Thoracic aorta (tissue), 2 donors: ENCODE measurements around the gene FAM53A. TPM values are rescaled to one million over a fixed set of nuclear protein-coding genes. Genes with fewer than 3 reads are reported as not detected.

Experiments
- ATAC-seq: fragments of 150-250 bp; one replicate; pipeline ENCODE4 v1.8.0; 2017; ENCODE audit warnings: low read depth; ENCODE audit not compliant: insufficient number of reproducible peaks, low FRiP score
- DNase-seq: peaks from one replicate; pipeline ENCODE4 v3.0.0-alpha.2; 2020; ENCODE audit warnings: low spot score
- H3K27ac ChIP-seq, 2 donors: fragments of 200-600 bp; sonication (generic); 1 replicate in 1 of 2; 2 replicates in 1 of 2; pipeline ENCODE4 v1.5.1; 2016; ENCODE audit warnings: mild to moderate bottlenecking in 2 of 2, moderate library complexity in 2 of 2
- H3K27me3 ChIP-seq: fragments of 200-600 bp; sonication (generic); replicated peaks from 2 replicates; pipeline ENCODE4 v1.6.0; 2016; ENCODE audit warnings: mild to moderate bottlenecking; ENCODE audit not compliant: insufficient read depth
- H3K36me3 ChIP-seq: fragments of 200-600 bp; sonication (generic); one replicate; pipeline ENCODE4 v1.5.1; 2016
- H3K4me1 ChIP-seq, 2 donors: fragments of 200-600 bp; sonication (generic); 1 replicate in 1 of 2; 2 replicates in 1 of 2; pipeline versions ENCODE4 v1.5.1 to v1.6.0; 2016; ENCODE audit warnings: low read depth in 2 of 2, mild to moderate bottlenecking in 1 of 2; ENCODE audit not compliant: control insufficient read depth in 1 of 2
- H3K4me3 ChIP-seq: fragments of 200-600 bp; sonication (generic); 2 replicates; pipeline ENCODE4 v1.5.1; 2016; ENCODE audit warnings: mild to moderate bottlenecking
- H3K9me3 ChIP-seq: fragments of 200-600 bp; sonication (generic); 2 replicates; pipeline ENCODE4 v1.5.1; 2016
- CTCF ChIP-seq: fragments of 200-600 bp; sonication (generic); IDR thresholded peaks from one replicate; pipeline ENCODE4 v1.5.1; 2019; ENCODE audit warnings: antibody characterized with exemption
- total RNA-seq, 2 donors: library from RNA; depleted of rRNA; stranded (reverse); fragments of >200 nt; gene quantifications; one replicate each; pipeline versions ENCODE4 v1.1.0 to v1.2.3, GENCODE V29; 2016

The FAM53A gene
- total RNA-seq, 2 donors from 2014 or later: 5.1 to 10.9 TPM

- H3K27me3 ChIP-seq: no peaks in the 10 kb centered on the region
- TF ChIP-seq CTCF: no peak
- peak overlapping the region; percentile 39 for H3K4me3 ChIP-seq
- H3K4me1 ChIP-seq: peaks cover 14 to 29% of the 10 kb centered on the region in 2 donors
- no peaks in the 10 kb centered on the region for H3K9me3 ChIP-seq
- H3K36me3 ChIP-seq: peaks cover under 1% of the 10 kb centered on the region
- peak overlapping the region in 1 of 2 donors; percentile 35 for H3K27ac ChIP-seq
- DNase-seq: no peak
- ATAC-seq: no peak
Observed at GRCh38 chr4:1723131-1723801, 39.2 kb upstream of the FAM53A start.

DNA sequence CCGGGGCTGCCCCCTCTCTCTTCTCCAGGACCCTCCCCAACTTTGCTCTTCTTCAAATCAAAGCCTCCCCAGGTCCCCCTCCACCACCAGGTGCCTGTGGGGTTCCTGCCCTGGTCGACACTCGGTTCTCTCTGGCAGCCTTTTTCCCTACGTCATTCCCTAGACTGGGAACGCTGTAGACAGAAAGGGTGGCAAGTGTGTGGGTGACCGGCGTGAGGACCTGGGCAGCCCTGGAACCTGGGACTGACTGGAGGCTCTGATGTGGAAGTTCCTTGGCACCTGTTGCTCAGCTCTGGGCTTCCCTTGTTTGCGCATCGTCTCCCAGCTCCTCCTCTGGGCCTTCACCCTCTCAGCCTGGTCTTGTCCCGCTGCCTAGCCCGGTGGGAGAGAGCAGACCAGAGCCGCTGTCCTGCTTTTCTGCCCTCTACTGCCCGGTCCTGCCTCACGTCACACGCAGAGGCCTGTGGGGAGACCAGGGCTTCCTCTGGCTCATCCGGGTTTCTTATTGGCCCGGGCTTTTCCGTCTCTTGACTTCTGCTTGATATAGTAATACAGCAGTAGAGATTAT lies 38.5 kb upstream of the FAM53A start:
- peak overlapping the region in 1 of 2 donors; percentile 35 for H3K27ac ChIP-seq

DNA sequence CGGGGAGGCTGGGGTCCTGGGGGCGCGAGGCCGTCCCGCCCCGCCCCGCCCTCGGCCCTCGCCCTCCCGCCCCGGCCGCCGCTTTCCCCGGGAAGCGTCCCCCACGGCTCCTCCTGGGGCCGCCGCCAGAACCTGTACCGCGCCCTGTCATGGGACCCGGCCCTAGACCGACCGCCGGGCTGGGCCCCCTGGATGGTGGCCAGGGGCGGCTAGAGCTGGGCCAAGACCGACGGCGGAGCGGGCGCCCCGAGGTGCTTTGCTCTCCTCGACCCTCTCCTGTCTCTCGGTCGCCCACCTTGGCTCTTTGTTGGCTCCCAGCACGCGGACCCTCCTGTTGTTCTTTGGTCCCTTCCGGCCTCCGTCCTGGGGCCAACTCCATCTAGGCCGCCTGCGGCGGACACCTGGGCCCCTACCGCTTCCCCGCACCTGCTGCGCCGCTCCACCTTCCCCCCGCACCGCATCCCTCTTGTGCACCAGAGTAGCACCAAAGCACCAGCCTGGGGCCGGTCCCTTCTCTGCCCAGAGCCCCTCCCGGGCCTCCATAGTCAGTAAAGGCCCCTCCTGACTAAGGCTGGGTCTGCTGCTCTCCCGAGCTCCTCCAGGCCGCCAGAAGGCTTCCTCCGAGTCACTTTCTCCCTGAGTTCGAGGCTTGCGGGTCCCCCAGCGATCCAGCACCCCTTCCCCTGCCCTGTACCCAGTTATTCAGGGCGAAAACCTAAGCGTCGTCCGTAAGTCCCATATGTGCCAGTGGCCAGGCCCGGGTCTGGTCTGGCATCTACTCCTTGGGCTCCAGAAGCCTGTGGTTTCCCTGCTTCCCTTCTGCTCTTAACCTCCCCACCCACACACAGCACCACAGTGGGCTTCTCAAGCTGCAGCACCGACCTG lies 37.8 kb upstream of the FAM53A start:
- Histone ChIP-seq H3K9me3 (no peaks in the 10 kb centered on the region), H3K27ac (peak overlapping the region in 1 of 2 donors; percentile 35), H3K36me3 (peaks cover 12% of the 10 kb centered on the region), H3K27me3 (no peaks in the 10 kb centered on the region), H3K4me3 (peak overlapping the region; percentile 73), H3K4me1 (peaks cover 14 to 29% of the 10 kb centered on the region in 2 donors)
- no peak for TF ChIP-seq CTCF
- DNase-seq: no peak
- no peak for ATAC-seq

More for the DNA sequence above, 38.5 kb upstream of the FAM53A start:
- no peak for TF ChIP-seq CTCF
- Histone ChIP-seq H3K36me3 (peaks cover 7% of the 10 kb centered on the region), H3K4me3 (peak overlapping the region; percentile 4), H3K4me1 (peaks cover 14 to 29% of the 10 kb centered on the region in 2 donors), H3K27me3 (no peaks in the 10 kb centered on the region), H3K9me3 (no peaks in the 10 kb centered on the region)
- ATAC-seq (no peak), DNase-seq (no peak)

DNA sequence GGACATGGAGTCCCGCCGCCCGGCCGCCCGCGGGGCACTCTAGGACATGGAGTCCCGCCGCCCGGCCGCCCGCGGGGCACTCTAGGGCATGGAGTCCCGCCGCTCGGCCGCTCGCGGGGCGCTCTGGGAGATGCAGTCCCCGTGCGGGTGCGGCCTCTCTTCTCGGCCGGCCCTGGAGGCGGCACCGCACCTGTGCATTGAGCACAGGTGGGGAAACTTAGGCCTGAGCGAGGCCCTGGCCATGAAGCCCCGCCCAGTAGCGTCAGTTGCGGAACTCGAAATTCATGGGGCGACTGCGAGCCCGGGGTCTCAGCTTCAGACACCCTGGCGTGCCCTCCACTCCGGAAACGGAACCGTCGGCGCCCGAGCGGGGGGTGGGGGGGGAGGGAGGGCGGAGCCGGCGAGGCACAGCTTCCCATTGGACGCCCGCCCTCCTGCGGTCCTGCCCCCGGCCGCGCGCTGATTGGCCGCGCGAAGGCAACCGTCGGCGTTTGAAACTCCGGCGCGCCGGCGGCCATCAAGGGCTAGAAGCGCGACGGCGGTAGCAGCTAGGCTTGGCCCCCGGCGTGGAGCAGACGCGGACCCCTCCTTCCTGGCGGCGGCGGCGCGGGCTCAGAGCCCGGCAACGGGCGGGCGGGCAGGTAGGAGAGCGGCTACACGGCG lies 37.0 kb upstream of the FAM53A start, which contains the start of the genes TACC3 and TMEM129:
Gene TACC3, plus strand, starts transcription at position 519 of the 663 bp plus-strand sequence. CDS start 1,901 bp downstream, outside the sequence.
Gene TMEM129, minus strand, starts transcription at position 321 of the 663 bp plus-strand sequence. CDS start 486 bp downstream, outside the sequence.
- no peaks in the 10 kb centered on the region for H3K9me3 ChIP-seq
- peaks cover 12% of the 10 kb centered on the region for H3K36me3 ChIP-seq
- peak; percentile 91 for ATAC-seq
- H3K27ac ChIP-seq: peak within 1 kb of the TSS; percentile 92 to 95
- TF ChIP-seq CTCF: no peak
- peak; percentile 75 for DNase-seq
- H3K4me1 ChIP-seq: peaks cover 14 to 29% of the 10 kb centered on the region in 2 donors
- H3K27me3 ChIP-seq: no peaks in the 10 kb centered on the region
- peak within 1 kb of the TSS; percentile 73 for H3K4me3 ChIP-seq
